ENCODE data around the gene ZNF564. TPM values are rescaled to one million over a fixed set of nuclear protein-coding genes. Genes with fewer than 3 reads are reported as not detected.
"Not testable (repeated sequence)": the region's sequence is repeated elsewhere in the genome, so short reads cannot be mapped to it uniquely, and the experiment has no call there.

The ZNF564 gene
- total RNA-seq = 10 to 100 TPM in 1 of 2 experiments, 1 to 10 TPM in 1; 9.4 to 10.2 TPM

DNA sequence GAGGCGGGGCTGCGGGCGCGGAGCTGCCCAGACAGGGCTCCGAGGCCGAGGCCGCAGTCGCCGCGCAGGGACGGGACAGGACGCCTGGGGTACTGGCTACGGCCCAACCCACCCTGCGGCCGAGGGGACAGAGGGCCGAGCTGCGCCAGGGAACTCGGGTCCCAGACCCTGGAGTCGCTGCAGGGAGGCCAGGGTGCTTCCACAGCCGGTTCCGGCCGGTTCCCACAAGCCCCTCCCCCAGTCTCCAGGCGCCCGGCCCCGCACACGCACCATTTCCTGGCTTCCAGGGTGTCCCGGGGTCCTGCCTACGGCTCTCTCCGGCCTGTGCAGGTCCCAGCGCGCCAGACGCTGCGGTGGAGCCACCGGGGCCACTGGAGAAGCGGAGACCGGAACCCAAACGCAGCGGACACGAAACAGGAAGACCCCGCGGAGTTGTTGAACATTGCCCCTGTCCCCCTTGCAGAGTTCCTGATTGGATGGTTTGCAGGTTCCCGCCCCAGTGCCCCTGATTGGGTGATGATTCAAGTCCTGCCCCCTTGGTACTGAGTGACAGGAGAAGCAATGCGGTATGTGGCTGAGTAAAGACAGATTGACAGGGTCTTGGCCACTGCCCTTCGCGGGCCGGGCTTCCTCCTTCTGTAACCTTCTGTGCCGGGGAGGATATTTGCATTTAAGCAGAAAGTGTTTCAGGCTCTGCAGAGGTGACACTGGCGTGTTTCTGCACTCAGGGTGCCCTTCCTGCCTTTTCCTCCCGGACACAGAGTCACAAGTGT, at the start of gene ZNF564:
TSS of gene ZNF564 (minus strand) at position 423 of the 773 bp plus-strand sequence. CDS start at position 273, 150 bp downstream.
- H3K27me3 Mint-ChIP-seq = no peaks in the 10 kb centered on the region
- POLR2A ChIA-PET = interaction anchor here (0.6 to 2.2 kb wide), 10 partner anchors 9 to 257 kb away, joined by 3 to 9 read pairs (median 4); partner anchors contain the start of genes ZNF44, ZNF443, ZNF490 and ZNF563
- peaks cover 13% of the 10 kb centered on the region for H3K9me3 Mint-ChIP-seq
- peaks cover 36% of the 10 kb centered on the region for H3K36me3 Mint-ChIP-seq (ENCODE audit: low read depth)
- peak within 1 kb of the TSS; percentile 90 for H3K4me3 Mint-ChIP-seq
- H3K4me1 Mint-ChIP-seq = peaks cover 29% of the 10 kb centered on the region
- DNase-seq = peak; percentile 95
- peak within 1 kb of the TSS; percentile 87 for H3K27ac Mint-ChIP-seq
- CTCF ChIA-PET = interaction anchor here (0.7 to 1.3 kb wide), 4 partner anchors 9 to 121 kb away, joined by 3 read pairs; partner anchors contain the start of genes ZNF490 and ZNF791

DNA sequence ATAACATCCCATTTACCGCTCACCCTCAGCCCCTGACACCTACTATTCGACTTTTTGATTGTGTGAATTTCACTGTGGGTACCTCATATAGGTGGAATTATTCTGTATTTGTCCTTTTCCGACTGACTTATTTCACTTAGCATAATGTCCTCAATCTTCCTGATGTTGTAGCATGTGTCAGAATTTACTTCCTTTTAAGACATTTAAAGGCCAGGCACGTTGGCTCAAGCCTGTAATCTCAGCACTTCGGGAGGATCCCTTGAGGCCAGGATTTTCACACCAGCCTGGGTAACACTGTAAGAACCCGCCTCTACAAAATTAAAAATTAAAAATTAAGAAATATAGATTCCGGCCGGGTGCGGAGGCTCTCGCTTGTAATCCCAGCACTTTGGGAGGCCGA, 46.3 kb upstream of the ZNF564 start:
- H3K27me3 Mint-ChIP-seq = no peaks in the 10 kb centered on the region
- H3K27ac Mint-ChIP-seq = no peak overlapping the region
- no peaks in the 10 kb centered on the region for H3K9me3 Mint-ChIP-seq
- DNase-seq = no peak
- POLR2A ChIA-PET = no interaction called here
- H3K36me3 Mint-ChIP-seq (ENCODE audit: low read depth) = peaks cover 31% of the 10 kb centered on the region
- no peak overlapping the region for H3K4me3 Mint-ChIP-seq
- H3K4me1 Mint-ChIP-seq = no peaks in the 10 kb centered on the region
- CTCF ChIA-PET = no interaction called here

DNA sequence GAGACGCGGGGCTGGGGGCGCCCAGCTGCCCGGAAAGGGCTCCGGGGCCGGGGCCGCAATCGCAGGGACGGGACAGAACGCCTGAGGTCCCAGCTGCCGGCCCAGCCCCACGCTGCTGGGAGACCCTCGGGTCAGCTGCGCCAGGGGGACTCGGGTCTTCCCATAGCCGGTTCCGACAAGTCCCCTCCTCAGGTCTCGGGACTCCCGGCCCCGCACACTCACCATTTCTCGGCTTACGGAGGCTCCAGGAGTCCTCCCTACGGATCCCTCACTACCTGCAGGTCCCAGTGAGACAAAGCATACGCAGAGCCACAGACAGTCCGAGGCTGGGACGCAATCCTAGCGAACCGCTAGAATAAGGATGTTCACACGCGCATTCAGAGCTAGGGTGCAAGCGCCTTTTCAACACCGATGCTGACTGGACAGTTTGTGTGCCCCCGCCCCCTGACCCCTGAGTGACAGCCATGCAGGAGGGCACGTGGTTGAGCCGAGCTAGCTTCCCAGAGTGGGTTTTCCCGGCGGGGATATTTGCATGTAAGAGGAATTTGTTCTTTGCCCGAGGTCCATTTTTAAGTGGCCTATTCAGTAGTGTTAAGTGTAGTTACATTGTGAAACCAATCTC, 45.8 kb upstream of the ZNF564 start:
- CTCF ChIA-PET = no interaction called here
- POLR2A ChIA-PET = no interaction called here
- H3K36me3 Mint-ChIP-seq (ENCODE audit: low read depth) = peaks cover 30% of the 10 kb centered on the region
- no peak overlapping the region for H3K27ac Mint-ChIP-seq
- no peak overlapping the region for H3K4me3 Mint-ChIP-seq
- no peak for DNase-seq
- no peaks in the 10 kb centered on the region for H3K27me3 Mint-ChIP-seq
- H3K4me1 Mint-ChIP-seq = no peaks in the 10 kb centered on the region
- H3K9me3 Mint-ChIP-seq = no peaks in the 10 kb centered on the region

DNA sequence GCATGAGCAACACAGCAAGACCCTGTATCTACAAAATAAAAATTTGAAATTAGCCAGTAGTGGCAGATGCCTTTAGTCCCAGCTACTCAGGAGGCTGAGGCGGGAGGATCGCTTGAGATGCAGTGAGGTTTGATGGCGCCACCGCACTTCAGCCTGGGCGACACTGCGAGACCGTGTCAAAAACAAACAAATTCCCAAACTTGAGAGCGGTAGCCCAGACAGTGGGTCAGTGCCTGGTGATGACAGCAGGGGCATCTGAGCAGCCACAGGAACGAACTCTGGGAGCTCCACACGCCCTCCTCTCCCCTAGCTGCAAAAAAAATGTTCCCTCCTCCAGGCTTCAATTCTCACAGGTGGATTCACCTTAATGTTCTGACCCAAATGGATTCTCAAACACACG, 45.2 kb upstream of the ZNF564 start:
- H3K36me3 Mint-ChIP-seq (ENCODE audit: low read depth) = peaks cover 31% of the 10 kb centered on the region
- no peaks in the 10 kb centered on the region for H3K4me1 Mint-ChIP-seq
- H3K27me3 Mint-ChIP-seq = no peaks in the 10 kb centered on the region
- H3K27ac Mint-ChIP-seq = no peak overlapping the region
- H3K4me3 Mint-ChIP-seq = no peak overlapping the region
- CTCF ChIA-PET = no interaction called here
- DNase-seq = no peak
- POLR2A ChIA-PET = no interaction called here
- H3K9me3 Mint-ChIP-seq = no peaks in the 10 kb centered on the region

DNA sequence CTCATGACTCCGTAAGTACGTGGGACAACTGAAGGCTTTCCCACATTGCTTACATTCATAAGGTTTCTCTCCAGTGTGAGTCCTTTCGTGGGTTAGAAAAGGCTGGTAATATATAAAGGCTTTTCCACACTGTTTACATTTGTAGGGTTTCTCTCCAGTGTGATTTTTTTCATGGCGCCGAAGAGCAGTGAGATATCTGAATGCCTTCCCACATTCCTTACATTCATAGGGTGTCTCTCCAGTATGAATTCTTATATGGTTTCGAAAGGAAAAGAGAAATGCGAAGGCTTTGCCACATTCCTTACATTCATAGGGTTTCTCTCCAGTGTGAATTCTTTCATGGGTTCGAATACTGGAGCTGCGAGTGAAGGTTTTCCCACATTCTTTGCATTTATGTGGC, 29.8 kb upstream of the ZNF564 start:
- CTCF ChIA-PET = no interaction called here
- H3K4me1 Mint-ChIP-seq = no peaks in the 10 kb centered on the region
- peaks cover 66% of the 10 kb centered on the region for H3K36me3 Mint-ChIP-seq (ENCODE audit: low read depth)
- no peak overlapping the region for H3K4me3 Mint-ChIP-seq
- POLR2A ChIA-PET = no interaction called here
- peaks cover 46% of the 10 kb centered on the region for H3K9me3 Mint-ChIP-seq
- DNase-seq = no peak
- no peaks in the 10 kb centered on the region for H3K27me3 Mint-ChIP-seq
- no peak overlapping the region for H3K27ac Mint-ChIP-seq

DNA sequence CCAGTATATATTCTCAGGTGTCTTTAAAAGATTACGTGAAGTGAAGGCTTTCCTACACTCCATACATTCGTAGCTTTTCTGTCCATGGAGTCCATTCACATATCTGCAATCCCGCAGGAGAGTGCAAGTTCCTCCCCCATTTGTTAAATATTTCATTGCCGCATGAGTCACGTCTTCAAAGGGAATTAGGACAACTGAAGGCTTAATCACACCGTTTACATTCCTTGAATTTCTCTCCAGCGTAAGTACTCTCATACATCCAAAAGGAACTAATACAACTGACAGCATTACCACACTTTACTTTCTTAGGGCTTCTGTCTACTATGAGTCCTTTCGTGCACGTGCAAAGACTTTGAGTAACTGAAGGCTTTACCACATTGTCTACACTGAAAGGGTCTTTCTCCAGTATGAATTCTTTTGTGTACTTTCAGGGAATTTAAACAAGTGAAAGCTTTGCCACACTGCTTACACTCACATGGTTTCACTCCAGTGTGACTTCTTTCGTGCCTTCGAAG, 29.0 kb upstream of the ZNF564 start:
- ChIA-PET POLR2A (no interaction called here), CTCF (no interaction called here)
- Mint-ChIP-seq H3K4me3 (no peak overlapping the region), H3K9me3 (peaks cover 52% of the 10 kb centered on the region), H3K36me3 (ENCODE audit: low read depth) (peaks cover 72% of the 10 kb centered on the region), H3K27me3 (no peaks in the 10 kb centered on the region), H3K27ac (no peak overlapping the region), H3K4me1 (no peaks in the 10 kb centered on the region)
- no peak for DNase-seq

DNA sequence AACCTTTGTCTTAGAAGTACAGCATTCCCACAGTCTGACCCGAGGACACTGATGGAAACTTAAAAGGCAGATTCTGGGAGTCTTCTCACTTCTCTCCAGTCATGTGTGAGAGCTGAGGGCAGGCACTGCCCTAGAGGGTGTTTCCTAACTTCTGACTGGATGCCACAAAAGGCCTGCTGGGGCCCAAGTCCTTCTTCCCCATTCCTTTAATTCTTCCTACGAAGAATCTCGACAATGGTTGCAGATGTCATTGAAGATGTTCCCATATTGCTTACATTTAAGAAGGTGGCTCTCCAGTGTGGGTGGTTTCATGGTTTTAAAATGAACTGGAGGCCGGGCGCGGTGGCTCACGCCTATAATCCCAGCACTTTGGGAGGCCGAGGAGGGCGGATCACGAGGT, 27.4 kb upstream of the ZNF564 start:
- no peak for DNase-seq
- H3K4me1 Mint-ChIP-seq = peaks cover 4% of the 10 kb centered on the region
- CTCF ChIA-PET = no interaction called here
- H3K9me3 Mint-ChIP-seq = peaks cover 52% of the 10 kb centered on the region
- peaks cover 78% of the 10 kb centered on the region for H3K36me3 Mint-ChIP-seq (ENCODE audit: low read depth)
- H3K27me3 Mint-ChIP-seq = no peaks in the 10 kb centered on the region
- no peak overlapping the region for H3K27ac Mint-ChIP-seq
- no peak overlapping the region for H3K4me3 Mint-ChIP-seq
- POLR2A ChIA-PET = no interaction called here

DNA sequence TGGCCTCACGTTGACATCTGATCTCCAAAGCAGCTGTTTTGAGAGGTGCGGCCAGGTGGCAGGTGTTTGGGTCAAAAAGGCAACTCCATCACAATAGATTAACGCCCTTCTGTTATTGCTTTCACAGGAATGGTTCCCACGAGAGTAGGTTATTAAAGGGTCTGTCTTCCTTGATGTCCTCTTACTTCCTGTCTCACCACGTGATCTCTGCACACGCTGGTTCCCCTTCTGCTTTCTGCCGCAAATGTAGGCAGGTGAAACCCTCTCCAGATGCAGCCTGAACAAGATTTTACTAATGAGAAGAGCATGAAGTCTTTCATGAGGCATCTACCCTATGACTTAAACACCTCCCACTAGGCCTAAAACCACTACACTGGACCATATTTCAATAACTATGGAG, 22.8 kb upstream of the ZNF564 start:
- H3K4me3 Mint-ChIP-seq = no peak overlapping the region
- H3K27ac Mint-ChIP-seq = no peak overlapping the region
- H3K9me3 Mint-ChIP-seq = peaks cover 20% of the 10 kb centered on the region
- peaks cover 4% of the 10 kb centered on the region for H3K4me1 Mint-ChIP-seq
- H3K27me3 Mint-ChIP-seq = no peaks in the 10 kb centered on the region
- no peak for DNase-seq
- CTCF ChIA-PET = interaction anchor here (0.7 kb wide), 1 partner anchor 24 kb away, joined by 3 read pairs; no protein-coding TSS in a partner anchor
- POLR2A ChIA-PET = no interaction called here
- peaks cover 36% of the 10 kb centered on the region for H3K36me3 Mint-ChIP-seq (ENCODE audit: low read depth)

DNA sequence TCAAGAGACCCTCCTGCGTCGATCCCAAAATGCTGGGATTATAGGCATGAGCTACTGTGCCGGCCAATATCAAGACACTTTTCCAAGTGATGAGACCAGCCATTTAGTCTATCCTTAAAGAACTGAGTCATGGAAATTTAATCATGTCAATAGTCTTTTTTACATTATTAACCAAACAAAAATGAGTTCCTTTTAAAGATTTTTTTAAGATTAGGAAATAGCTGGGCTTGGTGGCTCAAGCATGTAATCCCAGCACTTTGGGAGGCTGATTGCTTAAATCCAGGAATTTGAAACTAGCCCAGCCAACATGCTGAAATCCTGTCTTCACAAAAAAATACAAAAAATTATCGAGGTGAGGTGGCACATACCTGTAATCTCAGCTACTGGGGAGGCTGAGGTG, 16.7 kb upstream of the ZNF564 start:
- H3K4me1 Mint-ChIP-seq = peaks cover 6% of the 10 kb centered on the region
- H3K27ac Mint-ChIP-seq = no peak overlapping the region
- H3K27me3 Mint-ChIP-seq = peaks cover 2% of the 10 kb centered on the region
- DNase-seq = no peak
- no peaks in the 10 kb centered on the region for H3K36me3 Mint-ChIP-seq (ENCODE audit: low read depth)
- ChIA-PET CTCF (interaction anchor here (0.6 to 1.7 kb wide), 3 partner anchors 90 to 108 kb away, joined by 3 to 6 read pairs (median 3); no protein-coding TSS in a partner anchor), POLR2A (no interaction called here)
- no peaks in the 10 kb centered on the region for H3K9me3 Mint-ChIP-seq
- no peak overlapping the region for H3K4me3 Mint-ChIP-seq

DNA sequence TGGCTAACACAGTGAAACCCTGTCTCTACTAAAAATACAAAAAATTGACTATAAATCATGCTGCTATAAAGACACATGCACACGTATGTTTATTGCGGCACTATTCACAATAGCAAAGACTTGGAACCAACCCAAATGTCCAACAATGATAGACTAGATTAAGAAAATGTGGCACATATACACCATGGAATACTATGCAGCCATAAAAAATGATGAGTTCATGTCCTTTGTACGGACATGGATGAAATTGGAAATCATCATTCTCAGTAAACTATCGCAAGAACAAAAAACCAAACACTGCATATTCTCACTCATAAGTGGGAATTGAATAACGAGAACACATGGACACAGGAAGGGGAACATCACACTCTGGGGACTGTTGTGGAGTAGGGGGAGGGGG, 15.1 kb upstream of the ZNF564 start:
- H3K27ac Mint-ChIP-seq; H3K4me3 Mint-ChIP-seq; POLR2A ChIA-PET; H3K36me3 Mint-ChIP-seq (ENCODE audit: low read depth); DNase-seq; H3K9me3 Mint-ChIP-seq; H3K4me1 Mint-ChIP-seq; H3K27me3 Mint-ChIP-seq: not testable (repeated sequence)
- CTCF ChIA-PET = interaction anchor here (0.6 to 4.6 kb wide), 3 partner anchors 48 to 105 kb away, joined by 3 to 44 read pairs (median 4); a partner anchor contains a TSS

DNA sequence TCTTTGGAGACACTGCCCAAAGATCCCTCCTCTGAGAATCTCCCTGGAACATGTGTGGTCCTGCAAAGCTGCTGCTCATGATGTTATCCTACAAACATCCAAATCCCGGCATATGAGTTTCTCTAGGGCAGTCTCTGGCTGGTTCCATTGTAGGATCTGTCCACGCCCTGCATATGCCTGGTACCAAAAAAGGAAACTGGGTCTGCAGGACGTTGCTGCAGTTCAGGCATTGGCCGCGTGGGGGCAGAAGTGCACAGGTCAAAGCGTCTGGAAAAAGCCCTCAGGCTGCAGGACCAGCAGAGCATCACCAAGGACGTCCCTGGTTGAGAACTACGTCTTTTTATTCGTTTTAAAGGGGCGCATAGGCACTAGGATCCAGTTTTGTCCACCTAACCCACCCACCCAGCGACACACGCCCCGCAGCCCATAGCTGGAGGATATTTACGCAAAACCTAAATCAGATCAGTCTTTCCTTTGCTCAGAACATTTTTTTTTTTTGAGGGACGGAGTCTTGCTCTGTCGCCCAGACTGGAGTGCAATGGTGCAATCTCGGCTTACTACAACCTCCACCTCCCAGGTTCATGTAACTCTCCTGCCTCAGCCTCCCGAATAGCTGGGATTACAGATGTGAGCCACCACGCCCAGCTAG, 12.9 kb upstream of the ZNF564 start:
- Mint-ChIP-seq H3K27me3 (peaks cover 2% of the 10 kb centered on the region), H3K27ac (no peak overlapping the region), H3K9me3 (no peaks in the 10 kb centered on the region), H3K36me3 (ENCODE audit: low read depth) (no peaks in the 10 kb centered on the region), H3K4me1 (peaks cover 8% of the 10 kb centered on the region), H3K4me3 (no peak overlapping the region)
- peak; percentile 93 for DNase-seq
- POLR2A ChIA-PET = interaction anchor here (0.9 to 1.6 kb wide), 5 partner anchors 47 to 230 kb away, joined by 3 to 6 read pairs (median 4); partner anchors contain the start of genes ZNF490 and ZNF791
- CTCF ChIA-PET = interaction anchor here (0.5 to 4.6 kb wide), 10 partner anchors 9 to 112 kb away, joined by 3 to 44 read pairs (median 4); partner anchors contain the start of genes MAN2B1 and WDR83

DNA sequence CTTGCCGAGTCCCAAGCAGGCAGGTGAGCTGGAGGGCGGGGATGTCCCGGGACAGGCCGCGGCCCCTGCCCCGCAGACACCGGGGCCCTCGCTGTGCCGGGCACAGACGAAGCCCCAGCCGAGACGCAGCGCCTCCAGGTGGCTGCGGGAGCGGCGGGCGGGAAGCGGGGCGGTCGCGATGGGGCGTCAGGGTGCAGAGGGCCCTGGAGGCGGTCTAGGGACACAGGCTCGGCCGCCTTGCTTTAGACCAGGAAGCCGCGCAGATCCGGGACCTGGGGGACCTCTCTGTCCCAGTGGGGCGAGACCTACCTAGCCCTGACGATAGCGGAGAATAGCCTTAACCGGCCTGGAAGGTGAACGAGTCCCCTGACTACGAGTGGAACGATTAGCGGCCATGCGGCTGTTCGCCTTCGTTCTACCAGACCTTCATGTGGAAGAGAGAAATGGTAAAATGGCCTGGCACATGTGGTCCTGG, 4.2 kb upstream of the ZNF564 start:
- peaks cover 2% of the 10 kb centered on the region for H3K36me3 Mint-ChIP-seq (ENCODE audit: low read depth)
- DNase-seq = no peak
- ChIA-PET CTCF (no interaction called here), POLR2A (no interaction called here)
- H3K27ac Mint-ChIP-seq = no peak overlapping the region
- H3K4me1 Mint-ChIP-seq = peaks cover 18% of the 10 kb centered on the region
- no peaks in the 10 kb centered on the region for H3K9me3 Mint-ChIP-seq
- H3K4me3 Mint-ChIP-seq = no peak overlapping the region
- no peaks in the 10 kb centered on the region for H3K27me3 Mint-ChIP-seq

DNA sequence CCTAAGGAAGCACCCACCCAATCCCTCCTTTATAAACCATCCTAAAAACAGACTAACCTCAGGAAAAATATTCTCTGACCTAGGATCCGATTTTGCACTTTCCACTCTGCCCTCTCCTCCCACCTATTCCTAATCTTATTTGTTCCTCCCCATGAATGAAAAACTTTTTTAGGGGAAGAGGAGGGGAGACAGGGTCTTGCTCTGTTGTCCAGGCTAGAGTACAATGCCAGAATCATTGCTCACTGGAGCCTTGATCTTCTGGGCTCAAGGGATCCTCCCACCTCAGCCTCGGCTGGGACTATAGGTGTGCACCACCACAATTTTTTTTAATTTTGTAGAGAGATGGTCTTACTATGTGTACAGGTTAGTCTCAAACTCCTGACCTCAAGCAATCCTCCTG, 4.4 kb downstream of the ZNF564 start:
- no peaks in the 10 kb centered on the region for H3K27me3 Mint-ChIP-seq
- H3K27ac Mint-ChIP-seq = no peak overlapping the region
- POLR2A ChIA-PET = no interaction called here
- peaks cover 74% of the 10 kb centered on the region for H3K36me3 Mint-ChIP-seq (ENCODE audit: low read depth)
- CTCF ChIA-PET = no interaction called here
- peaks cover 38% of the 10 kb centered on the region for H3K9me3 Mint-ChIP-seq
- no peak for DNase-seq
- no peak overlapping the region for H3K4me3 Mint-ChIP-seq
- H3K4me1 Mint-ChIP-seq = peaks cover 35% of the 10 kb centered on the region

Measured in activated CD4-positive, alpha-beta memory T cell treated with anti-CD3 and anti-CD28 coated beads, Interleukin-2, amount 10 ng/mL, durations not matched to agents 7 days and 5 days (primary cell).